HG03139 (cell line): ENCODE data around the gene HDAC4.

Experiments
- ATAC-seq: cut with Tn5 transposase; IDR thresholded peaks from one replicate; pipeline ENCODE4 v1.9.1; 2021; ENCODE audit not compliant: unreplicated experiment

HDAC4 gene

DNA sequence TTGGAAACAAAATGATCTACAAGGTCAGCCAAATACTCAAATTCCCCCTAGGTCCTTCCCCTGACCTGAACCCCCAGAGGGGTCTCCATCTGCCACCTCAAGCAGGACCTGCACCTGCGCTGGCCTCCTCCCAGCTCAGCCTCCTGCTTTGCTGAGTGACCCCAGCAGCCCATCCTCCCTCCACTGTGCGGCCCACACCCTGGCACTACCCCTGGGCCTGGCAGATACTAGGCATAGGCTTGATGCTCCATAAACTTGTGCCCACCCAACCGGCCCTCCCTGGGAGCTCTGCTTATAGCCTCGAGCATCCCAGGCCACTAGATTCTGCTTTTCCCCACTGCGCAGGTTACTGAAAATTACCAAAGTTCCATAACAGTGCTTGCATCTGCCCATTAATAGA is 156.2 kb downstream of the HDAC4 start:
- no peak for ATAC-seq

DNA sequence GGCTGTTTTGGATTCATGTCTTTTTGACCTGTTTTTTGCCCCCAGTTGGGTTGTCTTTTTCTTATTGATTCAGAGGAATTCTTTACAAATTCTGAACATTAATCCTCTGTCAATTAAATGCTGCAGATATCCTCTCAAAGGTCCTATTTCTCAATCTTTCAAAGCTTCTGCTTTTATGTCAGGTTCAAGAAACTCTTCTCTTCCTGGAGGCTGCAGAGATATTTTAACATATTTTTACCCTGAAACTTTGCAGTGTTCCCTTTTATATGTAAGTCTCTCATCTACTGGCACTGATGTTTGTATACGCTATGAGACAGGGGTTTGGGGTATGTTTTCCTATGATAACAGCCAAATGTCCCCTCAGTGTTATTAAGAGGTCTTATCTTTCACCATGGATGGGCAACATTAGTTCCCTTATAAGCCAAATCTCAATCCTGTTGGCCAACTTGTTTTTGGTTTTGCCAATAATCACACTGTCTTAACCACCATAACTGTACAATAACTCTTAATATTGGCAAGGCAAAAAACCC is 159.3 kb downstream of the HDAC4 start:
- no peak for ATAC-seq

DNA sequence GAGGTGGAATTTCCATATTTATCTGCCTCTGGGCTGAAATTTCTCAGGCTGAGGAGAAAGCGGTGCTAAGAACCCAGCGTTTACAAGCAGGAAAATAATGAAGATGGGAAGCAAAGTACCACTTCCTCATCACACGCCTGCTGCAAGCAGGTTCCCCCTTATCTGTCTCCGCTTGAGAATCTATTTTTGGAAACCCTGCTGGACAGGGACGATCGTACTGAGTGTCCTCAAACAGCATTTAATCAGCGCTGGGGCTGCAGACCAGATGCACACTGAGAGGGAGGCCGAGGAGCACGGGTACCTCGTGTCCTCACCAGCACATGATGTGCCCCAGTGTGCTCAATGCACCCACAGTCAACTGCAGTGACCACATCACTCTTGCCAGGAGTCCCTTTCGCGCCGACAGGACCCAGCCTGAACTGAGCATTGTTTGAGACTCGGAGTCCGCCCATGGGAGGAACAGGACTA is 160.4 kb downstream of the HDAC4 start:
- ATAC-seq: no peak

DNA sequence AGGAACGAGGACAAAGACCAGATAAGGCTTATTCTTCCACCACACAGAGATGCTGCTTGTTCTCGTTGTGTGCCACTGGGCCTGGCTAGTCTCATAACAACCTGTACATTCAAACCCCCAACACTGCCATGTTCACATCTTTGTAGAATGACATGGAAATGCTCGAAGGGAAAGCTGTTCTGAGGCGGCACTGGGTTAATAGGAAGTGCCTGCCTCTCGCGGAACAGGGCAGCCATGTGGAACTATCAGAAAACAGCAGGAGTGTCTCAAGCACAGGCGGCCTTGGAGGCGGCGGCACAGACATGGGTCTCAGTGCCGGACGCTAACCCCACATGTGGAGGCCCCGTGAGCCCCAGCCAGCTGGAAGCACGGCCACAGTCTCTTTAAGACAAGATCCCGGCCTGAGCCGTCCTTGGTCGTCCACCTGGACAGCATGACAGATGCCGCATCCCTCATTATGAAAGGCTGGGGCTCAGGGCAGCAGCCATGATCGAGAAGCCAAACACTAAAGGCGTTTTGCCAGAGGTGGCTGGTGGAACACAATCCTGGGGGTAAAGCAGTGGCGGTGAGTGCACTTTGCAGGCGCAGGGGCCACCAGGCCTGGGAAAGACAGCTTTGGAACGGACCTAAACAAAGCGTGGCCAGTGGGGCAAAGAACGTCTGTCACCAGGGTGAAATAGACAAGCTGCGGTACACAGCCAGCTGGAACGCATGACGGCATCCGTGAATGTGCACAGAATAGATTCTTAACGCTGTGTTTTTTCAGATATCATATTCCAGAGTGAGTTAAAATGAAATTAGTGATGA is 161.0 kb downstream of the HDAC4 start:
- no peak for ATAC-seq

DNA sequence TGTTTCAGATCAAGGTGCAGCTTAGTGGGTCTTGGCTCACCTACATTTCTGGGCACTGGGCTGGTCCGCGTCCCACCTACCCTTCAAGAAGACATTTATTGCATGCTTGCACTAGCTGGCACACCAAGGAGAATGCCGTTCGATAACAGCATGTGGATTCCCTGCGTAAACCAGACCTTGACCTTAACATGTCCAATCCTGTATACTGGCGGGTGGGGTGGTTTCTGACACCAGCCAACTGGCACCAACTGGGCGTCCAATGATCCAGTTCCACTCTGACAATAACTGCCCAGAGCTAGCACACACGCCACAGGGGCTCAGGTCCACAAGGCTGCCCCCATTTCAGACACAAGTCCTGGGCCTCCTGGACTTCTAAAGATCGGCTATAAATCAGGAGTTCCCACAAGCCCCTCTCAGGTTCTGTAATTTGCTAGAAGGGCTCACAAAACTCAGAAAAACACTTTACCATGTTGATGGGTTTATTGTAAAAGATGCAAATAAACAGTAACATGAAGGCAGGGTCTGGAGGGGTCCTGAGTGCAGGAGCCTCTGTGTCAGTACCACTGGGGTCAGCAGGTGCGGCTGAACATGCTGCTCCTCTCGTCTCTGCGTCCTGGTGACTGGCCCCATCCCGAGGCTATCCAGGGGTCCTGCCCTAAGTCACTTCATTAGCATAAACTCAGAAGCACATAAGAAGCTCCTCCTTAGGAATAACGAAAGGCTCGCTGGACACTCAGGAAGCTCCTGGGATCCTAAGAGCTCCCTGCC is 161.8 kb downstream of the HDAC4 start:
- no peak for ATAC-seq

DNA sequence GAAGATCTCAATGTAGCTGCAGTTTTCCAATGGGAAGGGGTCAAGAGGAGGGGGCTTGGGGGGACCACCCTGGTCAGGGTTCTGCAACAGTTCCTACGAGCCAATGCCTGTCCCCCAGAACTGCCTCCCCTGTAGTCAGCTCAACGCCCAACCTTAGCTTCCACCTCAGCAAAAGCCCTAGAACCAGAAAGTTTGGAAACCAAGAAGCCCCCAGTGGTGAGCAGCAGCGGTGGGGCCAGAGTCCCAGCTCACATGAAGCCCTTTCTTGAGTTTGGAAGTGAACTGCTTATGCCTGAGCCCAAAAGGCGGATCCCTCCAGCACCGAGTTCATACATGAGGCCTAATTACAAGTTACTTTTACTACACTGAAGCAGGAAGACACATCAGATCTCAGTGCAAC is 162.4 kb downstream of the HDAC4 start:
- no peak for ATAC-seq

DNA sequence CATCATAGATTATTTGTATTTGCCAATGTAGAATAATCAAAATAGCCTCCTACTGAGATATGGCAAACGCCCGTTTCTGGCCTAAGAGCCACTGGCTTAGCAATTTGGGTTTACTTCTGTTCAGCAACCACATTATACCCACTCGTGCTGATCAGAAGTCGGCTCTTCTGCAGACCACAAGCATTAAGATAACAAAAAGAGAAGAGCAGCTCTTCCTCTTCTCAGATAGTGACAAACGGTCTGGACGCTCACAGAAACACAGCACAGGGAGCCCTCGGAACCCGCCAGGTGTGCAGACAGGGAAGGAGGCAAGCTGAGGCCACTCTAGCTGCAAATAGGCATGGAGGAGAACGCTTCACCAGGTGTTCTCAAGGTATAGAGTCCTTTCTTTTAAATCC is 164.0 kb downstream of the HDAC4 start:
- no peak for ATAC-seq

DNA sequence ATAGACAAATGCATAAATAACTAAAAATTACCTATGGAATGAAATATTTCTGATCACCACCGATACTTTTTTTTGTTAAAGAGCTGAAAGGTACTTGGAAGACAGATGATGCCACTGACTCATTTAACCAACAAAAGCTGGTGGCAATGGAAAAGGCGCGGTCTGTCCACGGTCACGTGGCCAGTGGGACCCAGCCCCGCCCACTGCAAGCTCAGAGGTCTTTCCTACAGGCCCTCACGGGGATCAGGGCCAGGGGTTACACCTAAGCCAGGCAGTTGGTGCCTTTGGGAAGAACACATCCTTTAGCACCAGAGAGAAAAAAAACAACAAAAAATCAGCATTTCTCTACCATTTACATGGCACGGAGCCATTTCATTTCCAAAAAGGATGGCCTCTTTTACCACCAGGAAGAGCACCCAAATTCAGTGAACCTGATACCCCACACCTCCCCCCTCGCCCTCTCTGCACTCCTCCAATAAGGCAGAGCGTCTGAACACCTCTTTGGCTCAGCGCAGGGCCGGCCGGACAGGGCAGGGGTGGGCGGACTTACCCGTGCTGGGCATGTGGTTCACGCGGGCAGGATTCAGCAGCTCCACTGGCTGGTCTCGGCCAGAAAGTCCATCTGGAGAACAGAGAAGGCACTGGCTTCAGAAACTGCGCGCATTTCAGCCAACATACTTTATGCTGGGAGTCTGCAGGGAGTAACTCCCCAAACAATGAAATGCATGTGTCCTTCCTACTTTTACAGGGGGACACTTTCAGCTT is 164.6 kb downstream of the HDAC4 start:
- ATAC-seq: no peak

DNA sequence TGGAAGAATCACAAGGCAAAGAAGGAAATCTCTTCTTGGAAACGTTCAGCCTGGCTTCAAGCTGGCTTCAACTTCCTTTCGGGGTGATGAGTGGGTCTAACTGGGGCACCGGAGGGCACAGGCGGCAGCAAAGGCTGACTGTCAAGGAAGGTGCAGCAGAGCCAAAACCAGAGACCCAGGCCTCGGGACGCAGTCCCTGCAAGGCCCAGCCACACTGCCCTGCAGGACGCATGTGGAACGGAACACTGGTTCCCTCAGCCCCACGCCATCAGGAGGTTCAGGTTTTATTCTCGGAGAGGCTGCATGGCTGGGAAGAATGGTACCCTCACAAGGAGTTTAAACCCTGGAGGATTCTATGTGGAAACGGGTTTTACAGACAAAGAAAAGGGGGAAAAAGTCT is 165.5 kb downstream of the HDAC4 start:
- no peak for ATAC-seq

DNA sequence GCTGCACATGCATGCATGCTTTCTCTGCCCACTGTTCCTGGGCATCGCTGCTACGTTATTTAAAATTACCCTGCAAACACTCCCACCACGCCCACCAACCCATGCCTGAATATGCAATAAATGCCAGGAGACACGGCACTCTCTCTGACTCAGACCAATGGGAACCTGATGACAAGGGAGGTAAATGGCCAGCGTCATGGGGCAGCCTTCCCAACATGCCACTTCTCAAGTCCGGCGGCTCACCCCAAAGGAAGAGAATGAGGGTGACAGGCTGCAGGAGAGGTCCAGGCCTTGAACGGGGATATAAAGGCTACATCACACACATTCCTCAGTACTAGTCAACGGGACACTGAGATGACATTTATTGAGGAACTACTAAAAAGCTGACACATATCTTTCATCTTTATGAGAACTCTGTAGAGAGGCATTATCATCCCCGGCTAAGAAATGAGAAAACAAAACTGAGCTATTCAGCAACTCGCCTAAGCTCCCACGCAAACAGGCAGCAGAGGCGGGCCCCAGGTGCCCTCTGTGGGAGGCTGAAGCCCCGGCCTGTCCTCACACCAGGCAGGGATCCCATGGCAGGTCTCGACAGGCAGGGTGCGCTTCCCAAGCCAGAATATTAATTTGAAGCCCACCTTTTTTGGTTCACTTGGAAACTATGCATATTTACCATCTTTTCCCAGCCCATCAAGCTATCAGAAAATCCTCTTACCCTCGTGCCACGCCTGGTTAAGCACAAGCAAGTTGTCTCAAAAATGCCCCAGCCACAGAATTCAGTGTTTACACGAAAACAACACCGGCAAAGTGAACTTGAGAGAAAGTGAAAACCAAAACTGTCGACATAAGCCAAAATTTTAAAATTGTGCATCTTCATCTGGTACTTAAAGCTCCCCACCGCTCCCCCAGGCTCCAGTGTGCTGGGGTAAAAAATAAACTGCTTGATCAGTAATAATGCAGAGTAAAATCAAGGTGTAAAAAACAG is 166.3 kb downstream of the HDAC4 start:
- ATAC-seq: no peak

DNA sequence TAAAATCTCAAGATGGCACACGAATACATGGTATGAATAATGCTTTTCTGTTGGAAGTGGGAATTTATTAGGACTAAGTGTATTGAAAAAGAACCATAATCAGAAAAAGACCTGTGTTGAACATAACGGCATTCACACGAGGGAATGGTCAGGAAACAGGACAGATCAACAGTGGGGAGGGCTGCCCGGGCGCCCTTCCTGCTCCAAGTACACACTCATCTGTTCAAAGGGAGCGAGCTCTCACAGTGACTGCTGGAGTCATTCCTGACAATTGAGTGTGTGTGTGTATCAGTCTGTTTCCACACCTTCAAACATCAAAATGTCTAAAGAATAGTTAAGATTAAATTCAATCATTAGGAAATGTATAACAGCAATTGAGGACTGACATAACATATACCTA is 167.2 kb downstream of the HDAC4 start:
- ATAC-seq: no peak

DNA sequence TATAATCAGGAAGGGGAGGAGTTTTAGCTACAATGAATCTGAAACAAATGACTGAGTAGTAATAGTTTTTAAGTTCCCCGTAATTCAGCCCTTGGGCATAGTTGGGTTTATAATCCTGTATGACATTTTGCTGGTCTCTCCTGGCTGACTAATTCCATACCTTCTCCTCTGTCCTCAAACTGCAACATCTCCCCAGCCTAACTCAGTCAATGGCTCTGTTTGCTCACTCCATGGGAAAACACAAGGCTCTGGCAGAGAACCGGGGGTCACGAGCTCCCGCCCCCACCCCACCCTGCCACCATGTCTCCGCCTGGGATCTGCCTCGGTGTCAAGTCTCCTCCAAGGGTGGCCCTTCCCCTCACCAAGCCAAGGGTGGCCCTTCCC is 168.6 kb downstream of the HDAC4 start:
- no peak for ATAC-seq

DNA sequence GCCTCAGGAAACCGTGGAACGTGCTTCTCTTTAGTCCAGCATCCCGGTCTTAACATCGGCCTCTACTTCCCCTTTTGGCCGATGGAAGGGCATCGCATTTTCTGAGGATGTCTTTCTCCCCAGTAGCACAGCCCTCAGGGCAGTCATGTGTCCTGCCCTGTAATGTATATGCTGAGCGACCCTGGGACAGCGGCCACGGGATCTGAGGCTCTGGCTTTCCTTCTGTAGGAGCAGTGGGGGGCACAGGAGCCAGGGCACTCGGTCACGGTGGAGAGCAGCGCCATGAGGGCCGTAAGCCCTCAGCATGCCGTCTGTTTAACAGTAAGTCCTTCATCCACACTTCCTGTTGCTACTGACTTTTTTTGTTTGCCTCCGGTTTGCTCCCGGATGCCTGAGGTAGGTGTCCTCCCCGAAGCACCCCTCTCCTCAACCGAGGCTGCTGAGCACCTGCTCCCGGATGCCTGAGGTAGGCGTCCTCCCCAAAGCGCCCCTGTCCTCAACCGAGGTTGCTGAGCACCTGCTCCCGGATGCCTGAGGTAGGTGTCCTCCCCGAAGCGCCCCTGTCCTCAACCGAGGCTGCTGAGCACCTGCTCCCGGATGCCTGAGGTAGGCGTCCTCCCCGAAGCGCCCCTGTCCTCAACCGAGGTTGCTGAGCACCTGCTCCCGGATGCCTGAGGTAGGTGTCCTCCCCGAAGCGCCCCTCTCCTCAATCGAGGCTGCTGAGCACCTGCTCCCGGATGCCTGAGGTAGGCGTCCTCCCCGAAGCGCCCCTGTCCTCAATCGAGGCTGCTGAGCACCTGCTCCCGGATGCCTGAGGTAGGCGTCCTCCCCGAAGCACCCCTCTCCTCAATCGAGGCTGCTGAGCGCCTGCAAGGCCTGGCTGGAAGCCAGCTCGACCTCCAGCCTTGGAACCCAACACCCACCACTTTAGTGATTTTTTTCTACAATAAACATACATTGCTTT is 169.3 kb downstream of the HDAC4 start:
- no peak for ATAC-seq

DNA sequence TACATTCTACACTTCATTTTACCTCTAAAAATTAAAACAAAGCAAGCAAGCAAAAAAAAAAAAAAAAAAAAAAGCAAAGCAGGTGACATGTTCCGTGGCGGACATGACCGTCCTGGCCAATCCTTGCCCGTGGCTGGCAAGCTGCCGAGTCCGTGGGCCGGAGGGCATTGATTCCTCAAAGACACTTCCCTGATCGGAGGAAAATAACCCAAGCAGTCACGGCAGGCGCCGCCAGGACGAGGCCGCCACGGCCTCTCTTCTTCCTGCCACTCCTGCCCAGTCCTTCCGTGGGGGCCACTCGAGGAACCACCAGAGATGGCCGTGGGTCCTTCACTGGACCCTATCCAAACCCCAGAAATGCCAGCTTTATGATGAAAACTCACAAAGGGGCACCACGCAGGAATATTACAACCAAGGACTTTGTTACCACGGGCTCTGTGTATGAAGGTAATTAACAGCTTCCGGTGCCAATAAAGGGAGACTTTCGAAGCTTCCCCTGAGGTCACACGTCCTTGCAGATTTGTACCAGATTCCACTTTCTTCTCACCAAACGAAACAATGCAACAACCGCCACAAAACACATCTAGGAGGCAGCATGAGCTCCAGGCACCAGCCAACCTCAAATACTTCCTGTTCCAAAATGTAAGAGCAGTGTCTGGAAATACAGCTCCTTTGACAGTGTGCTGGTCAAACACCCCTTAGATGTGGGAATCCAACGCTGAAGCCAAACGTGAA is 170.3 kb downstream of the HDAC4 start:
- no peak for ATAC-seq

DNA sequence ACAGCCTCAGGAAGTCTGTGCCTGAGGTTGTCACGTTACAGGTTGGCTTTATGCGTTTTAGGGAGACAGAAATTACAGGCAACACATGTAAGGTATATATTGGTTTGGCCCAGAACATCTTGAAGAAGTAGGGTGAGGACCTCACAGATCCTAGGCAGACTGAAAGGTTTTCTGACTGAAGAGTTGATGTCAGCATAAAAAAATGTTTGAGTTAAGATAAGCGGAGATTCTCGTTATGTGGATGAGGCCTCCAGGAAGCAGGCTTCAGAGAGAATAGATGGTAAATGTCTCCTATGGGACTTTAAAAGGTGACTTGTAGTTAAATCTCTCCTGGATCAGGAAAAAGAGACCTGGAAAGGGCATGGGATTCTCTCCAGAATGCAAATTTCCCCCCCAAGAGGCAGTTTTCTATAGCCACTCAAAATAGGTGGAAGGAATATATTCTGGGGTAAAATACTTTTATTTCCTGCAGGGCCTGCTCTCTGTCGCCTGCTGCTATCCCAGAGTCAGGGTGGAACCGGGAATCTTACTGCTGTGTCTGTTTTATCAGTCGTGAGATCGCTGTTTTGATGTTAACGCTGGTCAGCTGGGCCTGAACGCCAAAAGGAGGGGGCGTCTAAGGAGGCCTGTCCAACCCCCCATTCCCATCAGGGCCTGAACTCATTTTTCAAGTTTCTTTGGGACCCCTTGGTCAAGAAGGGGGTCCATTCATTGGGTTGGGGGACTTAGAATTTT is 171.1 kb downstream of the HDAC4 start:
- no peak for ATAC-seq

DNA sequence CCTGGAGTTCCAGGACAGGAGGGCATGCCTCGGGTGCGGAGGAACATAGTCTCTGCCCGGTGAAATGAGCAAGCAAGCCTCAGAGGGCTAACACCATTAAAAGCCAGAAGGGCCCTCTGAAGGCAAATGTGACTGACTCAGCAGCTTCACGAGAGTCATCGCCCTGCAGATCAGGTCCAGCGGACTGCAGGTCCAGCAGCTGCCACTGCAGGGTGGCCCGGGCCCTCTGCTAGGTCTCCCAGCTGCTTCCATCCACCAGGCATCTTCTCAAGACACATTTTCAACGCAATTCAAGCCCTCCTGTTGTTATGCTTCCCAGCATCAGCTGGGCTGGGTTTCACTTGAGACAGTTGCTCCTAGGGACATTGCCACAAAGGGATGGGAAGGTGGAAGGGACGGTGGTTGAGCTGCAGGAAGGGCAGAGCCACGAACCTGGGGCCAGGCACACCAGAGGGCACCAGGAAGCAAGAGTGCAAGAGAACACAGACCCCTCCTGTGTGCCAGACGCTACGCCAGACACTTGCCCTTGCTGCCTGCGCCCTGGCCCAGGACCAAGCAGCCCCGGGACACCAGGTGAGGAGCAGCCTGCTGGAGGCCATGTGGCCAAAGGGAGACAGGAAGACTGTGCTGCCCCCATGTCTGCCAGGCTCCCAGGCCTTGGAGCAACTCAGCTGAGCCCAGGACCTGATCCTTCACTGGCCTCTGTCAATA is 173.0 kb downstream of the HDAC4 start:
- ATAC-seq: no peak
